HEK293T (cell line): ENCODE results near the gene MAST4.

Experiments used
- CTBP1 ChIP-seq: fragments of 450-650 bp; IDR thresholded peaks from 2 replicates; pipeline ENCODE4 v1.6.1; 2016; ENCODE audit warnings: borderline replicate concordance
- FOXA1 ChIP-seq: fragments of 450-650 bp; IDR thresholded peaks from 2 replicates; pipeline ENCODE4 v1.6.1; 2016; ENCODE audit warnings: mild to moderate bottlenecking
- FOXM1 ChIP-seq: fragments of 450-650 bp; IDR thresholded peaks from 2 replicates; pipeline ENCODE4 v1.6.1; 2017; ENCODE audit warnings: mild to moderate bottlenecking, borderline replicate concordance
- L3MBTL2 ChIP-seq: fragments of 450-650 bp; conservative IDR thresholded peaks from 2 replicates; pipeline ENCODE4 v1.6.1; 2016; ENCODE audit warnings: mild to moderate bottlenecking
- LEF1 ChIP-seq: fragments of 450-650 bp; IDR thresholded peaks from 2 replicates; pipeline ENCODE4 v1.6.1; 2017; ENCODE audit warnings: mild to moderate bottlenecking, borderline replicate concordance
- NFRKB ChIP-seq: fragments of 450-650 bp; IDR thresholded peaks from 2 replicates; pipeline ENCODE4 v1.6.1; 2016; ENCODE audit warnings: mild to moderate bottlenecking, moderate library complexity
- SP1 ChIP-seq: fragments of 450-650 bp; IDR thresholded peaks from 2 replicates; pipeline ENCODE4 v1.6.1; 2017
- SUZ12 ChIP-seq: fragments of 450-650 bp; IDR thresholded peaks from 2 replicates; pipeline ENCODE4 v1.6.1; 2016; ENCODE audit warnings: mild to moderate bottlenecking
- TARDBP ChIP-seq: fragments of 450-650 bp; IDR thresholded peaks from 2 replicates; pipeline ENCODE4 v1.6.1; 2016
- TF ChIP-seq, protein P1 (sequence below): fragments of 450-650 bp; IDR thresholded peaks from 2 replicates; pipeline ENCODE4 v1.6.1; 2016

- TF ChIP-seq CTBP1, result no peak
- no peak for TF ChIP-seq SUZ12
- TF ChIP-seq TARDBP, result no peak
- TF ChIP-seq, protein P1, sequence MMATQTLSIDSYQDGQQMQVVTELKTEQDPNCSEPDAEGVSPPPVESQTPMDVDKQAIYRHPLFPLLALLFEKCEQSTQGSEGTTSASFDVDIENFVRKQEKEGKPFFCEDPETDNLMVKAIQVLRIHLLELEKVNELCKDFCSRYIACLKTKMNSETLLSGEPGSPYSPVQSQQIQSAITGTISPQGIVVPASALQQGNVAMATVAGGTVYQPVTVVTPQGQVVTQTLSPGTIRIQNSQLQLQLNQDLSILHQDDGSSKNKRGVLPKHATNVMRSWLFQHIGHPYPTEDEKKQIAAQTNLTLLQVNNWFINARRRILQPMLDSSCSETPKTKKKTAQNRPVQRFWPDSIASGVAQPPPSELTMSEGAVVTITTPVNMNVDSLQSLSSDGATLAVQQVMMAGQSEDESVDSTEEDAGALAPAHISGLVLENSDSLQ, result no peak
- TF ChIP-seq SP1, result no peak
- no peak for TF ChIP-seq FOXM1
- TF ChIP-seq NFRKB, result no peak
- no peak for TF ChIP-seq L3MBTL2
- TF ChIP-seq LEF1, result no peak
- no peak for TF ChIP-seq FOXA1
Measured at GRCh38 chr5:67013719-67014118, 417.5 kb downstream of the MAST4 start.
